HCT116 (cell line): ENCODE results near the gene P2RX7. TPM values are rescaled to one million over a fixed set of nuclear protein-coding genes. Genes with fewer than 3 reads are reported as not detected.

Experiments used
- ATAC-seq: fragments of 200-7000 bp; cut with Tn5 transposase; 2 replicates; pipeline ENCODE4 v1.9.1; 2020; ENCODE audit warnings: mild to moderate bottlenecking, moderate library complexity
- BruUV-seq: library from RNA; stranded (reverse); fragments of 400-500 nt; replicated peaks from 2 replicates; lab custom pipeline; 2021; lab: Mats Ljungman, UMichigan
- CTCF ChIA-PET: fragments of 300-600 bp; sonication (Branson Sonifier 250); formaldehyde crosslinking; loops from one replicate; lab custom pipeline; 2021; ENCODE audit warnings: antibody characterized with exemption; lab: Charles Lee
- POLR2A ChIA-PET: fragments of 300-600, 350-600 bp; sonication (Branson Sonifier 250); formaldehyde crosslinking; loops from one replicate; lab custom pipeline; 2021; ENCODE audit warnings: antibody characterized with exemption; lab: Charles Lee
- RAD21 ChIA-PET, 2 experiments: fragments of 300-600 bp; sonication (Branson Sonifier 250); formaldehyde crosslinking; loops; one replicate each; lab custom pipeline; 2023; ENCODE audit warnings: low total read pairs in 2 of 2; ENCODE audit not compliant: uncharacterized antibody in 2 of 2, unreplicated experiment in 2 of 2, low non-redundant PET in 1 of 2; lab: Charles Lee
- DNase-seq: peaks from one replicate; pipeline ENCODE4 v3.0.0-alpha.2; 2010; ENCODE audit warnings: low read depth, low spot score
- H2AFZ ChIP-seq: fragments of 200-600 bp; shearing (Covaris generic), sonication (generic); 2 replicates; pipeline ENCODE4 v1.6.1; 2017; ENCODE audit warnings: low read depth, mixed run types, mixed read lengths, antibody characterized with exemption, low read length; ENCODE audit not compliant: poor library complexity, severe bottlenecking
- H3K27ac ChIP-seq: 2 replicates; pipeline ENCODE4 v1.5.1; 2012; ENCODE audit warnings: low read depth, low read length
- H3K27me3 ChIP-seq: fragments of 200-600 bp; sonication (generic); 2 replicates; pipeline ENCODE4 v1.6.1; 2016; ENCODE audit warnings: mixed run types, low read length, mixed read lengths; ENCODE audit not compliant: insufficient read depth
- H3K36me3 ChIP-seq, 2 experiments: fragments of 200-500 bp in 1 of 2; fragments of 200-600 bp in 1 of 2; sonication (Bioruptor generic) in 1 of 2; sonication (generic) in 1 of 2; 2 replicates each; pipeline versions ENCODE4 v1.5.1 to v1.6.1; 2014 to 2016; ENCODE audit warnings: low read length in 2 of 2, inconsistent platforms in 1 of 2, mixed read lengths in 1 of 2, mixed run types in 1 of 2; ENCODE audit not compliant: insufficient read depth in 2 of 2, control insufficient read depth in 1 of 2
- H3K4me1 ChIP-seq, 2 experiments: fragments of 200-600 bp in 1 of 2; sonication (generic) in 1 of 2; 2 replicates each; pipeline versions ENCODE4 v1.5.1 to v1.6.1; 2012 to 2017; ENCODE audit warnings: low read length in 2 of 2, inconsistent platforms in 1 of 2, mild to moderate bottlenecking in 1 of 2, mixed read lengths in 1 of 2, mixed run types in 1 of 2, moderate library complexity in 1 of 2; ENCODE audit not compliant: insufficient read depth in 2 of 2, control insufficient read depth in 1 of 2
- H3K4me2 ChIP-seq: fragments of 200-600 bp; sonication (generic); 2 replicates; pipeline ENCODE4 v1.6.1; 2017; ENCODE audit warnings: mixed run types, low read length, mixed read lengths
- H3K4me3 ChIP-seq, 2 experiments: fragments of 200-600 bp in 1 of 2; sonication (generic) in 1 of 2; replicated peaks in 1 of 2; 2 replicates each; pipeline ENCODE4 v1.5.1; 2011 to 2016; ENCODE audit warnings: low read length in 2 of 2, control low read depth in 1 of 2, low read depth in 1 of 2, mild to moderate bottlenecking in 1 of 2, mixed read lengths in 1 of 2, mixed run types in 1 of 2
- H3K79me2 ChIP-seq: fragments of 200-600 bp; sonication (generic); 2 replicates; pipeline ENCODE4 v1.6.1; 2017; ENCODE audit warnings: mild to moderate bottlenecking, mixed run types, low read length, moderate library complexity, mixed read lengths; ENCODE audit not compliant: insufficient read depth
- H3K9ac ChIP-seq: fragments of 200-600 bp; sonication (generic); 2 replicates; pipeline ENCODE4 v1.6.1; 2016; ENCODE audit warnings: low read length, mixed read lengths
- H3K9me2 ChIP-seq: fragments of 200-600 bp; sonication (generic), shearing (Covaris generic); 2 replicates; pipeline ENCODE4 v1.6.1; 2017; ENCODE audit warnings: mixed run types, mild to moderate bottlenecking, moderate library complexity; ENCODE audit not compliant: insufficient read depth
- H3K9me3 ChIP-seq, 2 experiments: fragments of 200-500 bp in 1 of 2; fragments of 200-600 bp in 1 of 2; sonication (Bioruptor generic) in 1 of 2; sonication (generic) in 1 of 2; 2 replicates each; pipeline ENCODE4 v1.6.1; 2014 to 2017; ENCODE audit warnings: low read length in 2 of 2, mixed read lengths in 2 of 2, inconsistent platforms in 1 of 2, low read depth in 1 of 2, mild to moderate bottlenecking in 1 of 2, mixed run types in 1 of 2, moderate library complexity in 1 of 2; ENCODE audit not compliant: control insufficient read depth in 1 of 2, insufficient read depth in 1 of 2
- H4K20me1 ChIP-seq: fragments of 200-600 bp; sonication (generic), shearing (Covaris generic); 2 replicates; pipeline ENCODE4 v1.6.1; 2017; ENCODE audit warnings: mixed run types, mild to moderate bottlenecking, moderate library complexity; ENCODE audit not compliant: insufficient read depth
- EZH2 ChIP-seq: fragments of 200-600 bp; sonication (generic); IDR thresholded peaks from 2 replicates; pipeline ENCODE4 v1.6.1; 2017; ENCODE audit warnings: antibody characterized with exemption, mixed run types
- POLR2A ChIP-seq: IDR thresholded peaks from 2 replicates; pipeline ENCODE4 v1.7.0; 2011; ENCODE audit warnings: borderline replicate concordance; ENCODE audit not compliant: insufficient read depth, insufficient read length; ENCODE audit errors: extremely low read depth
- RAD21 ChIP-seq: IDR thresholded peaks from 2 replicates; pipeline ENCODE4 v1.6.1; 2012; ENCODE audit warnings: low read depth, mild to moderate bottlenecking
- SP1 ChIP-seq: IDR thresholded peaks from 2 replicates; pipeline ENCODE4 v1.6.1; 2012; ENCODE audit warnings: low read depth
- intact Hi-C: fragments of 100-400 bp; cut with micrococcal nuclease; formaldehyde crosslinking; loops from 2 replicates; pipeline ENCODE4 v1.10.0; 2022
- total RNA-seq: library from RNA; stranded (reverse); gene quantifications from one replicate; pipeline ENCODE4 v1.2.1, GENCODE V29; 2021; ENCODE audit not compliant: unreplicated experiment
- TF ChIP-seq, protein P1 (sequence below): IDR thresholded peaks from 2 replicates; pipeline ENCODE4 v1.6.1; 2012

The P2RX7 gene
- total RNA-seq, 1 experiment from 2014 or later = 1.5 TPM

DNA sequence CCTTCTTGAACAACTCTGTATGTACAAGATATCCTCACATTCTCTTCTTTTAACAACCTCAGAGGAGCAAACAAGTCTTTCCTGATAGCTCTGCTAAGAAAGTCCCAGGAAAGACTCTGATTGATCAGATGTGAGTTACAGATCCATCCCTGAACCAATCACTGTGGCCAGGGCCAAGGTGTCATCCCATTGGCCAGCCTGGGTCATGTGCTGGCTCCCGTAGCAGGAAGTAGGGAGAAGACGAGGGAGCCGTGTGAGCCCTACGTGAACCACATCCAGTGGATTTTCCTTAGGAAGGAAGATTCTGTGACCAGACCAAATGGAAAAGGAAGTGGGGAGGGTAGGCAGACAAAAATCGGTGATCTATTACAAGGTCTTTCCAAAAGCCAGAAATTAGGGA lies 5.6 kb downstream of the P2RX7 start:
- BruUV-seq = no TSS peak
- no peak overlapping the region for H3K4me2 ChIP-seq
- no peak overlapping the region for H3K9ac ChIP-seq
- H3K27ac ChIP-seq = no peak overlapping the region
- H3K79me2 ChIP-seq = no peaks in the 10 kb centered on the region
- peak; percentile 67 for ATAC-seq
- no peak overlapping the region for H2AFZ ChIP-seq
- no peak for TF ChIP-seq POLR2A
- TF ChIP-seq SP1 = 0 out of 2 replicates have a peak, but pooled peaks have one; percentile 7
- H3K9me3 ChIP-seq = no peaks in the 10 kb centered on the region
- peaks cover 5 to 11% of the 10 kb centered on the region in 2 experiments; a peak in 3 of 4 replicates for H3K4me1 ChIP-seq
- no peaks in the 10 kb centered on the region for H3K27me3 ChIP-seq
- H3K9me2 ChIP-seq = no peaks in the 10 kb centered on the region
- no peaks in the 10 kb centered on the region for H3K36me3 ChIP-seq
- no peaks in the 10 kb centered on the region for H4K20me1 ChIP-seq
- no peak overlapping the region for H3K4me3 ChIP-seq
- CTCF ChIA-PET = no interaction called here
- DNase-seq = no peak
- RAD21 ChIA-PET = no interaction called here
- POLR2A ChIA-PET = no interaction called here
- intact Hi-C loops = no loop called here

DNA sequence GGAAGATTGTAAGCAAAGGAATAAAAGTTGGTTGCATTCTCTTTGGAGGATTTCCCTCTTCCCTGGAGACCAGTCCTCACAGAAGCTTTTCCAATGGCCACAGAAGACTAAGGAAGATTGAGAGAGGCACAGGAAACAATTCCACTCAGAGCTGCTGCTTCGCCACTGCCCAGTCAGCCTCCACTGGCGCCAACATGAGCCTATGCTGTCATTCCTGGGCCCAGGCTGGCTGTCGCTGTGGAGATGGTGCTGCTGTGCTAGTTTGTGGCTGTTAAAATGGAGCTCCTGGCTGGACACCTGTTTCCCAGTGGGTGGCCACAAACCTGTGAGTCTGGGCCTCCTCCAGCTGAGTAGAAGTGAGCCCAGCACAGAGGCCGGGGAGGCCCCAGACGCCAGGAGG lies 6.6 kb downstream of the P2RX7 start:
- Histone ChIP-seq H3K9me3 (no peaks in the 10 kb centered on the region), H4K20me1 (no peaks in the 10 kb centered on the region), H3K4me1 (peaks cover 0 to 6% of the 10 kb centered on the region in 2 experiments; a peak in 2 of 4 replicates), H3K4me3 (no peak overlapping the region), H3K9ac (no peak overlapping the region), H3K79me2 (no peaks in the 10 kb centered on the region), H3K9me2 (no peaks in the 10 kb centered on the region), H3K4me2 (no peak overlapping the region), H3K27ac (no peak overlapping the region), H3K27me3 (no peaks in the 10 kb centered on the region), H2AFZ (no peak overlapping the region), H3K36me3 (no peaks in the 10 kb centered on the region)
- ChIA-PET CTCF (no interaction called here), POLR2A (no interaction called here), RAD21 (no interaction called here)
- DNase-seq = no peak
- BruUV-seq = no TSS peak
- intact Hi-C loops = no loop called here
- no peak for TF ChIP-seq EZH2
- TF ChIP-seq RAD21 = no peak
- no peak for TF ChIP-seq POLR2A
- TF ChIP-seq, protein P1, sequence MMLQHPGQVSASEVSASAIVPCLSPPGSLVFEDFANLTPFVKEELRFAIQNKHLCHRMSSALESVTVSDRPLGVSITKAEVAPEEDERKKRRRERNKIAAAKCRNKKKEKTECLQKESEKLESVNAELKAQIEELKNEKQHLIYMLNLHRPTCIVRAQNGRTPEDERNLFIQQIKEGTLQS = no peak
- ATAC-seq = no peak
